HG03060 (cell line): ENCODE measurements around the gene C5orf52.
A peak's percentile ranks its signal among the peaks of the same experiment; 100 is the strongest.

Experiments
- ATAC-seq: cut with Tn5 transposase; IDR thresholded peaks from one replicate; pipeline ENCODE4 v1.9.1; 2021; ENCODE audit warnings: low read depth, moderate number of reproducible peaks; ENCODE audit not compliant: unreplicated experiment

The C5orf52 gene

GRCh38 chr5:157670662-157671591, at the start of gene C5orf52:
Gene C5orf52 (plus strand): TSS chr5:157671533. CDS start chr5:157671615, 82 bp downstream.
- ATAC-seq = no peak

GRCh38 chr5:157624144-157624543, 47.2 kb upstream of the C5orf52 start:
- no peak for ATAC-seq

GRCh38 chr5:157626831-157627230, 44.5 kb upstream of the C5orf52 start:
- ATAC-seq = no peak

- no peak for ATAC-seq
Measured at GRCh38 chr5:157630341-157630740, 41.0 kb upstream of the C5orf52 start.

- no peak for ATAC-seq
Measured at GRCh38 chr5:157640406-157641066, 30.8 kb upstream of the C5orf52 start.

- ATAC-seq = no peak
Measured at GRCh38 chr5:157648275-157648990, 22.9 kb upstream of the C5orf52 start.

GRCh38 chr5:157649101-157649500, 22.2 kb upstream of the C5orf52 start:
- ATAC-seq = no peak

GRCh38 chr5:157650991-157651611, 20.2 kb upstream of the C5orf52 start:
- ATAC-seq = no peak

- ATAC-seq = peak; percentile 54
Measured at GRCh38 chr5:157651623-157652376, 19.5 kb upstream of the C5orf52 start.

- ATAC-seq = no peak
Measured at GRCh38 chr5:157652377-157652692, 19.0 kb upstream of the C5orf52 start, which contains the start of gene SOX30. Gene SOX30 (minus strand): TSS chr5:157652438. CDS start chr5:157652078, 360 bp downstream.

- ATAC-seq = no peak
Measured at GRCh38 chr5:157657516-157657915, 13.8 kb upstream of the C5orf52 start.

- no peak for ATAC-seq
Measured at GRCh38 chr5:157658893-157659292, 12.4 kb upstream of the C5orf52 start.

- no peak for ATAC-seq
Measured at GRCh38 chr5:157659868-157660660, 11.3 kb upstream of the C5orf52 start.

- no peak for ATAC-seq
Measured at GRCh38 chr5:157665467-157666070, 5.8 kb upstream of the C5orf52 start.

GRCh38 chr5:157668356-157668755, 3.0 kb upstream of the C5orf52 start:
- ATAC-seq = no peak

- no peak for ATAC-seq
Measured at GRCh38 chr5:157669701-157670097, 1.6 kb upstream of the C5orf52 start.

GRCh38 chr5:157671592-157672330, 428 bp downstream of the C5orf52 start:
- no peak for ATAC-seq

- no peak for ATAC-seq
Measured at GRCh38 chr5:157672976-157673375, 1.6 kb downstream of the C5orf52 start.
